Fibroblast of pulmonary artery (primary cell): ENCODE results near the gene PLD5.

Experiments
- DNase-seq: peaks from one replicate; pipeline ENCODE4 v3.0.0-alpha.2; 2010; ENCODE audit warnings: low read depth
- H3K4me3 ChIP-seq: replicated peaks from 2 replicates; pipeline ENCODE4 v1.5.1; 2011; ENCODE audit warnings: low read depth, mild to moderate bottlenecking, control low read depth, low read length, moderate library complexity
- TF ChIP-seq, protein P1 (sequence below): IDR thresholded peaks from 2 replicates; pipeline ENCODE4 v1.5.1; 2011; ENCODE audit warnings: mild to moderate bottlenecking, control low read depth, low read length, inconsistent platforms; ENCODE audit errors: missing control alignments

PLD5 gene

DNA sequence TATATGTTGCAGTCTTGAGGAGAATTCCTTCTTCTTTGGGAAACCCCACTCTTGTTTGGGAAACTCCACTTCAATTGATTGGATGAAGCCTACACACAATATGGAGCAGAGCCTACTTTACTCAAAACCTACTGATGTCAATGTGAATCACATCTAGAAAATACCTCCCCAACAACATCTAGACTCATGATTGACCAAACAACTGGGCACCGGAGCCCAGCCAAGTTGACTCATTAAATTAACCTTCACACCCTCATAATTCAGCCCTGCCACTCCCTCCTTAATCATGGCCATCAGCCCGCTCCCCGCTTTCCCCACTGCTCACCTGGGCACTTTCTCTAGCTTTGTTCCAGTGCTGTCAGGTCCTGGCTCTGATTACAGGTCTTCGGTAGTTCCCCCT lies 317.5 kb downstream of the PLD5 start:
- no peak for DNase-seq
- no peak overlapping the region for H3K4me3 ChIP-seq
- TF ChIP-seq, protein P1, sequence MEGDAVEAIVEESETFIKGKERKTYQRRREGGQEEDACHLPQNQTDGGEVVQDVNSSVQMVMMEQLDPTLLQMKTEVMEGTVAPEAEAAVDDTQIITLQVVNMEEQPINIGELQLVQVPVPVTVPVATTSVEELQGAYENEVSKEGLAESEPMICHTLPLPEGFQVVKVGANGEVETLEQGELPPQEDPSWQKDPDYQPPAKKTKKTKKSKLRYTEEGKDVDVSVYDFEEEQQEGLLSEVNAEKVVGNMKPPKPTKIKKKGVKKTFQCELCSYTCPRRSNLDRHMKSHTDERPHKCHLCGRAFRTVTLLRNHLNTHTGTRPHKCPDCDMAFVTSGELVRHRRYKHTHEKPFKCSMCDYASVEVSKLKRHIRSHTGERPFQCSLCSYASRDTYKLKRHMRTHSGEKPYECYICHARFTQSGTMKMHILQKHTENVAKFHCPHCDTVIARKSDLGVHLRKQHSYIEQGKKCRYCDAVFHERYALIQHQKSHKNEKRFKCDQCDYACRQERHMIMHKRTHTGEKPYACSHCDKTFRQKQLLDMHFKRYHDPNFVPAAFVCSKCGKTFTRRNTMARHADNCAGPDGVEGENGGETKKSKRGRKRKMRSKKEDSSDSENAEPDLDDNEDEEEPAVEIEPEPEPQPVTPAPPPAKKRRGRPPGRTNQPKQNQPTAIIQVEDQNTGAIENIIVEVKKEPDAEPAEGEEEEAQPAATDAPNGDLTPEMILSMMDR = no peak

DNA sequence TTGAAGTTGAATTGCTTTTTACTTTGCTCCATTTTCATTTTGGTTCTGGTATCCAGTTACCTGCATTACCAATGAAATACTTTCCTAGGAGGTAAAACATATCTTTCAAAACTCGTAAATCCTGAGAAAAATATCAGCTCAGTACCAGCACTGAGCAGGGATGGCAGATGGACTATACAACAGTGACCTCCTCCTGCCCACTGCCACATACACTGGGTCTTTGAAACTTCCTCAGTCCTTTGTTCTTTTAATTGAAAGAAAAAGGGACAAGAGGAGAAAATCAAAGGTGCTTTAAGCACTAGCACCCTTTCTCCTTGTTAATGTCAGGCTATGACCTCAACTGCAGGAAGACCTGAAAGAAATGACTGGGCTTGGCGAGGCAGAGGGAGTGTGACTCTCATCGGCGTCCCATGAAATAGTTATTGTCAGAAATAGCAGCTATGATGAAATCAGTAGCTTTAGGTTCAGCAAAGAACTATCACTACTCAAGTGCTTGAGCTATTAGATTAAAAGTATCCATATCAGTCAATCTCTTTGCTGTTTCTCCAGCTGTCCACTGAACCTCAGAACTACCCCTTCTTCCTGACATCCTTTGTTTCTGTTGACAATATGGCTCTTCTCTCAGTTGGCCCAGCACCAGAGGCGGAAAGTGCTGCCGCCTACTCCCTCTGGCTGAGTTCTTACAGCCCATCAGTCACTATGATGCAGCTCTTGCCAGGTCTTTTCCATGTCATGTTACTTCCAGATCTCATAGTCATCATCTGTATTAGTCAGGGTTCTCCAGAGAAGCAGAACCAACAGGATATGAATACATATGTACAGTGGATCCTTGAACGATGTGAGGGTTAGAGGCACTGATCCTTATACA lies 318.6 kb downstream of the PLD5 start:
- DNase-seq = peak; percentile 0
- TF ChIP-seq, protein P1 = no peak
- no peak overlapping the region for H3K4me3 ChIP-seq

DNA sequence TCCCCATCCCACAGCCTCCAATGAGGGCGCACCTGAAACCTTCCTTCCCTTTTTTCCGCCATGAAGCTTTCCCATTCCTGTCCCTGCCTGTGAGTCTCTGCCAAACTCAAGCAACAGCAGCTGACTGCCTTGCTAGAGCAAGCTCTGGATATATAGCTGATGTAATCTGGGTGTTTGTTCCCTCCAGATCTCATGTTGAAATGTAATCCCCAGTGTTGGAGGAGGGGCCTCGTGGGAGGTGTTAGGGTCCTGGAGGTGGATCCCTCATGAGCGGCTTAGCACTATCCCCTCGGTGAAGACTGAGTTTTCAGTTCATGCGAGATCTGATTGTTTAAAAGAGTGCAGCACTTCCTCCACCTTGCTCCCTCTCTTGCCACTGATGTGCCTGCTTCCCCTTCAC lies 321.2 kb downstream of the PLD5 start:
- H3K4me3 ChIP-seq = no peak overlapping the region
- TF ChIP-seq, protein P1 = no peak
- no peak for DNase-seq

DNA sequence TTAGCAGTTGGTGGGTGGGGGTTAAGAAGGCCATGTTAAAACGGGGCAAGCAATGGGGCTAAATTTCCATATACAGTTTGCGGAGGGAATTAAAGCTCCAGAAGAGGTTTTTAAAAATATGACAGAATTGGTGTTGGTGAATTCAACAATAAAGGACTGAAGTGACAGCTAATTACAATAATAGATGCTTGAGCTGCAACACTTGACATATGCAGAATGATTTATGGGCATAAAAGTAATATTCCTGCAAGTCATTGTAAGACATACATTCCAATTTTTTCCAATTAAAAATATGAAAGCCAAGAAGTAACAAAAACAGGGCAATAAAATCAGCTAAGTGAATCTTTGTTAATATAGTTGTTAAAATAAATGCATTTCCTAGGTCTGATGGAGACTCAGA lies 323.4 kb downstream of the PLD5 start:
- TF ChIP-seq, protein P1 = no peak
- DNase-seq = no peak
- H3K4me3 ChIP-seq = no peak overlapping the region

DNA sequence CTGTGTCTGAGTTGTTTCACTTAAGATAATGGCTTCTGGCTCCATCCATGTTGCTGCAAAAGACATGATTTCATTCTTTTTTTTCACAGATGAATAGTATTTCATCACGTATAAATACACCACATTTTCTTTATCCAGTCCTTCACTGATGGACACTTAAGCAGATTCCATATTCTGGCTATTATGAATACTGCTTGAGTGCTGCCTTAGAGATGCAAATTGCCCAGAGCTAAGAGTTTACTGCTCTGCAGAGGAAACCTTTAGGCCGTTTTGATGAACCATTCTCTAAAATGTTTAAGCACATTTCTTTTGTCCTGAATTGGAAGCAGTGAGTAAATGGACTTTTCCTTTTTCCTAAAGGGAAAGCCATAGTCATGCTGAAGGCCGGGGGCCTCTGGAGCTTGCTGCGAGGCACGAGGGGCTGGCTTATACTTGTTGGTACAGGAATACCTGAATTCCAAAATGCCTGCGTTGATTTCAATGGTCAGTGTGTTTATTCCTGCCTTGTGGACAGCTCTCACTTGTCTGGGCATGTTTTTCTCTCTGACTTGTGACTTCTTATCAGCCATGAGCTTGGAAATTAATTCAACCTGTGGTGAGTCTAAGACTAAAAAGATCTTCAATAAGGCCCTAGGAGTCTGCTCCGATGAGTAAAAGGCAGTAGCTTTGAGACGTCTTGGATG lies 324.6 kb downstream of the PLD5 start:
- TF ChIP-seq, protein P1 = no peak
- no peak for DNase-seq
- H3K4me3 ChIP-seq = no peak overlapping the region

DNA sequence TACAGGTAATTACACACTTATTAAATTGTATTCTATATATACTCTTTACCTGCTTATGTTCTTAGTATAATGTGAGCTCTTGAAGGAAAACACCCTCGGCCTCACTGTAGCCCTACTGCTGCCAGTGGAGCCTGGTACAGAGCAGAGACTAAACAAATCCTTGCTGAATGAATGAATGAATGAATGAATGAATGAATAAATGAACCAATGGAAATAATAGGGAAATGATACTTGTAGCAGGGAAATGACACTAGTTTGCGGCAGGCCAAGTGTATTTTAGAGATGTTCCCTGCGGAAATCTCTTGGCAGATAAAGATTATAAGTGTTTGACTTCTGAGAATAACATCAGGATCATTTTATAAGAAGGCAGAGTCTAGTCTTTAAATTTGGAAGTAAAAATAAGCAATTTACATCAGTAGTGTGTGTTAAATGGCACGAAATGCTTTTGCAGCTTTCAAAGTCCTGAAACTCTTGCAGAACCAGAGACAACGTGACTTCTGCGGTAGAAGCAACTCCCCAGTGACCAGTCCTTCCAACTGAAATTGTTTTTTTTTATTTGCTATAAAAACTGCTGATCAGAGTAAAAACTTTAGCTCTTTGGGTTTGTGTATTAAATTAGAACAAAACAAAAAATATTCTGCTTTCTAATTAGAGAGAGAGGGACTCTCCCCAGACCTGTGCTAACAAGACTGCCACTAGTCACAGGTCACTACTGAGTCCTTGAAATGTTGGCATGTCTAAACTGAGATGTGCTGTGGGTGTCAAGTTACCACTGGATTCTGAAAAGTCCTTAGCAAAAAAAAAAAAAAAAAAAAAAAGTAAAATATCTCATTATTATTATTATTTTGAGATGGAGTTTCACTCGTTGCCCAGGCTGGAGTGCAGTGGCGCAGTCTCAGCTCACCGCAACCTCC lies 326.3 kb downstream of the PLD5 start:
- DNase-seq = no peak
- TF ChIP-seq, protein P1 = no peak
- no peak overlapping the region for H3K4me3 ChIP-seq
